ENCODE results near the gene NTN1.

Gene NTN1

GRCh38 chr17:9230346-9230745 lies 209.0 kb downstream of the NTN1 start:
- in situ Hi-C loops (cut with HindIII; ENCODE audit: low pct_ligation_motif_present, low pct_unique_long_range_greater_than_20kb, low sequenced_read_pairs), result no loop called here
- DNase-seq, result no peak

GRCh38 chr17:9230861-9231260 lies 209.6 kb downstream of the NTN1 start:
- DNase-seq, result no peak
- in situ Hi-C loops (cut with HindIII; ENCODE audit: low pct_ligation_motif_present, low pct_unique_long_range_greater_than_20kb, low sequenced_read_pairs), result no loop called here

- no peak for DNase-seq
- in situ Hi-C loops (cut with HindIII; ENCODE audit: low pct_ligation_motif_present, low pct_unique_long_range_greater_than_20kb, low sequenced_read_pairs), result no loop called here
Observed at GRCh38 chr17:9231449-9232154, 210.3 kb downstream of the NTN1 start.

- in situ Hi-C loops (cut with HindIII; ENCODE audit: low pct_ligation_motif_present, low pct_unique_long_range_greater_than_20kb, low sequenced_read_pairs), result no loop called here
- no peak for DNase-seq
Observed at GRCh38 chr17:9232155-9232475, 210.8 kb downstream of the NTN1 start.

- no peak for DNase-seq
- in situ Hi-C loops (cut with HindIII; ENCODE audit: low pct_ligation_motif_present, low pct_unique_long_range_greater_than_20kb, low sequenced_read_pairs), result no loop called here
Observed at GRCh38 chr17:9232591-9233270, 211.4 kb downstream of the NTN1 start.

- in situ Hi-C loops (cut with HindIII; ENCODE audit: low pct_ligation_motif_present, low pct_unique_long_range_greater_than_20kb, low sequenced_read_pairs), result no loop called here
- DNase-seq, result no peak
Observed at GRCh38 chr17:9233271-9233599, 211.9 kb downstream of the NTN1 start.

- in situ Hi-C loops (cut with HindIII; ENCODE audit: low pct_ligation_motif_present, low pct_unique_long_range_greater_than_20kb, low sequenced_read_pairs), result no loop called here
- DNase-seq, result no peak
Observed at GRCh38 chr17:9233761-9234160, 212.5 kb downstream of the NTN1 start.

- in situ Hi-C loops (cut with HindIII; ENCODE audit: low pct_ligation_motif_present, low pct_unique_long_range_greater_than_20kb, low sequenced_read_pairs), result no loop called here
- DNase-seq, result no peak
Observed at GRCh38 chr17:9234389-9234945, 213.2 kb downstream of the NTN1 start.

GRCh38 chr17:9235346-9235745 lies 214.0 kb downstream of the NTN1 start:
- in situ Hi-C loops (cut with HindIII; ENCODE audit: low pct_ligation_motif_present, low pct_unique_long_range_greater_than_20kb, low sequenced_read_pairs), result no loop called here
- no peak for DNase-seq

GRCh38 chr17:9236286-9237052 lies 215.2 kb downstream of the NTN1 start:
- in situ Hi-C loops (cut with HindIII; ENCODE audit: low pct_ligation_motif_present, low pct_unique_long_range_greater_than_20kb, low sequenced_read_pairs), result no loop called here
- no peak for DNase-seq

GRCh38 chr17:9237053-9237410 lies 215.7 kb downstream of the NTN1 start:
- DNase-seq, result no peak

GRCh38 chr17:9237661-9238301 lies 216.5 kb downstream of the NTN1 start:
- DNase-seq, result no peak
- in situ Hi-C loops (cut with HindIII; ENCODE audit: low pct_ligation_motif_present, low pct_unique_long_range_greater_than_20kb, low sequenced_read_pairs), result no loop called here

More at GRCh38 chr17:9237053-9237410, 215.7 kb downstream of the NTN1 start:
- in situ Hi-C loops (cut with HindIII; ENCODE audit: low pct_ligation_motif_present, low pct_unique_long_range_greater_than_20kb, low sequenced_read_pairs), result no loop called here

GRCh38 chr17:9238340-9239245 lies 217.3 kb downstream of the NTN1 start:
- DNase-seq, result no peak
- in situ Hi-C loops (cut with HindIII; ENCODE audit: low pct_ligation_motif_present, low pct_unique_long_range_greater_than_20kb, low sequenced_read_pairs), result no loop called here

GRCh38 chr17:9239246-9239792 lies 218.0 kb downstream of the NTN1 start:
- in situ Hi-C loops (cut with HindIII; ENCODE audit: low pct_ligation_motif_present, low pct_unique_long_range_greater_than_20kb, low sequenced_read_pairs), result no loop called here
- DNase-seq, result no peak

GRCh38 chr17:9239793-9240658 lies 218.7 kb downstream of the NTN1 start:
- DNase-seq, result peak; percentile 48
- in situ Hi-C loops (cut with HindIII; ENCODE audit: low pct_ligation_motif_present, low pct_unique_long_range_greater_than_20kb, low sequenced_read_pairs), result no loop called here

GRCh38 chr17:9240659-9241370 lies 219.5 kb downstream of the NTN1 start:
- in situ Hi-C loops (cut with HindIII; ENCODE audit: low pct_ligation_motif_present, low pct_unique_long_range_greater_than_20kb, low sequenced_read_pairs), result no loop called here
- no peak for DNase-seq

- no peak for DNase-seq
- in situ Hi-C loops (cut with HindIII; ENCODE audit: low pct_ligation_motif_present, low pct_unique_long_range_greater_than_20kb, low sequenced_read_pairs), result no loop called here
Observed at GRCh38 chr17:9241371-9241712, 220.0 kb downstream of the NTN1 start.

All from ACHN (cell line).